Measurements from ENCODE around the gene NCKAP5. TPM values are rescaled to one million over a fixed set of nuclear protein-coding genes. Genes with fewer than 3 reads are reported as not detected.

NCKAP5 gene
- total and polyA plus RNA-seq, 2 donors: 1.9 to 2.0 TPM

DNA sequence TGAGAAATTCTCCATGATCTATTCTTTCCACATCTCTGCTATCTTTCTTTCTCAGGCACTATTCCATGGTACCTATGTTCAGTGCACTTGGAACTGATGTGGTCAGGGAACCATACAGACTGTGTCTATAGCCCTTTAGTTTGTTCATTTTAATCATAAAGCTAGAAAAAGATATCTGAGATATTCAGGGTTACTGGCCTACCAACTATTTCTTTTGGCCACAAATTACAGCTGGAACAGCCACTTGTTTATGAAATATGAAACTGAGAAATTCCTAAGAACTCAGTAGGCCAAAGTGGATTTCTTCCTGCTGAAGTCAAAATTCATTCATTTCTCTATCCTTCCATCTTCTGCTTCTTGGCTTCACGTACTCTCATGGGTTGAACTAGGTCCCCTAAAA, 875.4 kb downstream of the NCKAP5 start:
- no peak for DNase-seq (ENCODE audit: low read depth in 6 of 9, low spot score in 9 of 9)
- Histone ChIP-seq H3K27ac (ENCODE audit: low read depth in 1 of 2, low read length in 1 of 2) (no peak overlapping the region), H3K36me3 (ENCODE audit: control insufficient read depth in 2 of 2, insufficient read depth in 2 of 2, low read length in 1 of 2) (no peaks in the 10 kb centered on the region), H3K27me3 (ENCODE audit: control insufficient read depth in 2 of 2, insufficient read depth in 1 of 2, low read length in 1 of 2) (no peaks in the 10 kb centered on the region), H3K4me1 (ENCODE audit: control insufficient read depth in 2 of 2, insufficient read depth in 2 of 2, low read length in 2 of 2) (no peaks in the 10 kb centered on the region), H3K9me3 (ENCODE audit: control insufficient read depth in 2 of 2, insufficient read depth in 1 of 2, low read length in 1 of 2) (no peaks in the 10 kb centered on the region), H3K4me3 (ENCODE audit: low read length in 2 of 2) (no peak overlapping the region)
- WGBS: 99% methylated on average over 1 of the region's 1 CpG

DNA sequence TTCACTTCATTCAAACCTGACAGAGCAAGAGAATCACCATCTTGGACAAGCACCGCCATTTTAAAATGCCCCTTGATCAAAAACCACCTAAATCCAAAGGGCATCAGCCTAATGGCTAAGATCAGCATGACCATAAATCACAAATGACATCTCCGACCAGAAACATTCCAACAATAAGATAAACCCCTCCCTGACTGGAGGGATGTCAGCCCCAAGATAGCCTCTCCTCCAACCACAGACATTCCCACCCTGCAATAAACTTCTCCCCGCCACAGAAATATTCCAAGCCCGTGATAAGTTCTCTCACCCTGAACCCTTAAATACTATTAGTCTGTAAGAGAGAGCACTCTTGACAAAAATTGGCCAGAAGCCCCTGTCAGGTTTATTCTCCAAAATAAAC, 876.7 kb downstream of the NCKAP5 start:
- 94% methylated on average over 4 of the region's 4 CpGs for WGBS
- no peak overlapping the region for H3K4me3 ChIP-seq (ENCODE audit: low read length in 2 of 2)
- DNase-seq (ENCODE audit: low read depth in 6 of 9, low spot score in 9 of 9): no peak
- no peaks in the 10 kb centered on the region for H3K36me3 ChIP-seq (ENCODE audit: control insufficient read depth in 2 of 2, insufficient read depth in 2 of 2, low read length in 1 of 2)
- no peak overlapping the region for H3K27ac ChIP-seq (ENCODE audit: low read depth in 1 of 2, low read length in 1 of 2)
- H3K9me3 ChIP-seq (ENCODE audit: control insufficient read depth in 2 of 2, insufficient read depth in 1 of 2, low read length in 1 of 2): no peaks in the 10 kb centered on the region
- no peaks in the 10 kb centered on the region for H3K4me1 ChIP-seq (ENCODE audit: control insufficient read depth in 2 of 2, insufficient read depth in 2 of 2, low read length in 2 of 2)
- H3K27me3 ChIP-seq (ENCODE audit: control insufficient read depth in 2 of 2, insufficient read depth in 1 of 2, low read length in 1 of 2): no peaks in the 10 kb centered on the region

DNA sequence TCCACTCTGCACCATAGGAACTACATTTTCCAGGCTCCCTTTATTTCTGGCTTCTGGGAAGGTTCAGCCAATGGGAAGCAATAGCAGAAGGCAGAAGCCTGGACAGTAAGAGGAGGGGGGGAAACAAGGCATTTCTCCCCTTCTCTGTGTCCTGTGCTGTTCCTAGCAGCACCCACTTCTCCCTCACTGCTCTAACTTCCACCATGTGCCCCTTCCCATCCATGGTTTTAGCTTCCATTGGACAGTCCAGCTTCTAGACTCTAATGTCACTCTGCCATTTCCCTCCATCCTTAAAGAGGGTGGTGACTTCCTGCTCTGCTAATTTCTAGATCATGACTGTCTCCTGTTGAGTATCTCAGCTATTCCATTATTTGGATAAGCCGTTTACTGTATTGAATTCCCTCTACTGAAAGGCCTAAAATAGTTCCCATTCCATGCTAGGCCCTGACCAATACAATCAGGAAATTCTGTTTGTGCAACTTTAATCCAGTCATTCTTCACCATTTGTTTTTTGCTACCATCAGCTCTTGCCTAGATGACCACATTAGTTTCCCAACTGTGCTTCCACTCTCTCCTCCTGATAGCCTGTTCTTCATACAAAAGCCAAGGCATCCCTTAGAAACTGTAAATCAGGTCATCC, 877.5 kb downstream of the NCKAP5 start:
- 84% methylated on average over 1 of the region's 1 CpG for WGBS
- H3K27me3 ChIP-seq (ENCODE audit: control insufficient read depth in 2 of 2, insufficient read depth in 1 of 2, low read length in 1 of 2): no peaks in the 10 kb centered on the region
- no peak for DNase-seq (ENCODE audit: low read depth in 6 of 9, low spot score in 9 of 9)
- H3K36me3 ChIP-seq (ENCODE audit: control insufficient read depth in 2 of 2, insufficient read depth in 2 of 2, low read length in 1 of 2): no peaks in the 10 kb centered on the region
- no peak overlapping the region for H3K4me3 ChIP-seq (ENCODE audit: low read length in 2 of 2)
- H3K27ac ChIP-seq (ENCODE audit: low read depth in 1 of 2, low read length in 1 of 2): no peak overlapping the region
- no peaks in the 10 kb centered on the region for H3K4me1 ChIP-seq (ENCODE audit: control insufficient read depth in 2 of 2, insufficient read depth in 2 of 2, low read length in 2 of 2)
- H3K9me3 ChIP-seq (ENCODE audit: control insufficient read depth in 2 of 2, insufficient read depth in 1 of 2, low read length in 1 of 2): no peaks in the 10 kb centered on the region

DNA sequence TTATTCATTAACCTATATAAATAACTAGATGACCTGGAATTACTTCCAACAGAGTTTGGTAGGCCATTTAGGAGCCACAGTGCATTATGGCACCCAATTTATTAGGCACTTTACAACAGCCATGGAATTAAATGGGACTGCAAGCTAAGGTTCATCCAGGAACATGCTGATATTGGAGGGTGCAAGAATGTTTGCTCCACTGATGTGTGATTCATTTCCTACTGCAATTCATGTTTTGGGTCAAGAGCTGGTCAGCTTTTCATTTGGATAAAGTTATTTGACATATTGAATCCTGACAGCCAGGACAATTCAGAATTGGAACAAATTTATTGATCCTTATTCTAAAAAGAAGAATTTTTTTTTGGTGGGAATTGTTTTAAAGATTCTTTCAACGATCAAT, 886.5 kb downstream of the NCKAP5 start:
- 96% methylated on average over 1 of the region's 1 CpG for WGBS
- no peak for DNase-seq (ENCODE audit: low read depth in 6 of 9, low spot score in 9 of 9)

DNA sequence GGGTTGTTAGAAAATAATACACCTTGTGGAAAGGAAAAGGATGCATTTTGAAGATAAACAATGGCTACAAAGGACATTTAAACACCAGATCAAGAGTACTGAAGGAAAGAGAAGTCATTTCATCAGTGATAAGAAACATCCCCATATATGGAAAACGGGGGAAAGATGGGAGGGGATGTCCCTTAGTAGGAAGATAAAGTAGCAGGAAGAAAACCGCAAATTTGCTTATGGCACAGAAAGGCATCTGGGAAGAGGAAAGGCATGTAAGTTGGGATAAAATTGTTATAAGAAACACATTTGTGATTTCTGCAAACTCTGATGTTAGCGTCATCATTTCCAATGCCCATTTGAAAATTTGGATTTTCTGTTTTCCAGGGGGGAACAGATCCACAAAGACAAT, 887.7 kb downstream of the NCKAP5 start:
- no peak for DNase-seq (ENCODE audit: low read depth in 6 of 9, low spot score in 9 of 9)
- 76% methylated on average over 3 of the region's 3 CpGs for WGBS

More for the DNA sequence above, 886.5 kb downstream of the NCKAP5 start:
- no peaks in the 10 kb centered on the region for H3K27me3 ChIP-seq (ENCODE audit: control insufficient read depth in 2 of 2, insufficient read depth in 1 of 2, low read length in 1 of 2)
- H3K36me3 ChIP-seq (ENCODE audit: control insufficient read depth in 2 of 2, insufficient read depth in 2 of 2, low read length in 1 of 2): no peaks in the 10 kb centered on the region
- H3K27ac ChIP-seq (ENCODE audit: low read depth in 1 of 2, low read length in 1 of 2): no peak overlapping the region
- H3K4me1 ChIP-seq (ENCODE audit: control insufficient read depth in 2 of 2, insufficient read depth in 2 of 2, low read length in 2 of 2): no peaks in the 10 kb centered on the region
- no peak overlapping the region for H3K4me3 ChIP-seq (ENCODE audit: low read length in 2 of 2)
- no peaks in the 10 kb centered on the region for H3K9me3 ChIP-seq (ENCODE audit: control insufficient read depth in 2 of 2, insufficient read depth in 1 of 2, low read length in 1 of 2)

DNA sequence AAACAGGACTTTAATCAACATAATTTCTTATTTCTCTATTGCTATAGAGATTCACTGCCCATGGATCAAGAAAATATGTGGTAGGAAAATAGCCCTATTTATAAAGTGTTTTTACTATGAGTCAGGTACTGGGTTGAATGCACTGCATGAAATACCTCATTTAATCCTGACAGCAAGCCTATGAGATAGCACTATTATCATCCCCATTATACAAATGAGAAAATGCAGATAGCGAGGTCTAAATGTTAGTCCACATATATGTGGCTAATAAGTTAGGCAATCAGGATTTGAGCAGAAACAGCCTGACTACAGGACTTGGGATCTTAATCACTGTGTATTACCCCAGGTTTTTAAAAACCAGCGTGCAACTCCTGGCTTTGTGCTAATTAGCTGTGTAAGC, 889.8 kb downstream of the NCKAP5 start:
- no peak for DNase-seq (ENCODE audit: low read depth in 6 of 9, low spot score in 9 of 9)
- H3K36me3 ChIP-seq (ENCODE audit: control insufficient read depth in 2 of 2, insufficient read depth in 2 of 2, low read length in 1 of 2): no peaks in the 10 kb centered on the region
- no peaks in the 10 kb centered on the region for H3K27me3 ChIP-seq (ENCODE audit: control insufficient read depth in 2 of 2, insufficient read depth in 1 of 2, low read length in 1 of 2)
- no peaks in the 10 kb centered on the region for H3K4me1 ChIP-seq (ENCODE audit: control insufficient read depth in 2 of 2, insufficient read depth in 2 of 2, low read length in 2 of 2)
- no peak overlapping the region for H3K4me3 ChIP-seq (ENCODE audit: low read length in 2 of 2)
- no peaks in the 10 kb centered on the region for H3K9me3 ChIP-seq (ENCODE audit: control insufficient read depth in 2 of 2, insufficient read depth in 1 of 2, low read length in 1 of 2)
- H3K27ac ChIP-seq (ENCODE audit: low read depth in 1 of 2, low read length in 1 of 2): no peak overlapping the region
- 95% methylated on average over 2 of the region's 2 CpGs for WGBS

More for the DNA sequence above, 887.7 kb downstream of the NCKAP5 start:
- Histone ChIP-seq H3K27me3 (ENCODE audit: control insufficient read depth in 2 of 2, insufficient read depth in 1 of 2, low read length in 1 of 2) (no peaks in the 10 kb centered on the region), H3K36me3 (ENCODE audit: control insufficient read depth in 2 of 2, insufficient read depth in 2 of 2, low read length in 1 of 2) (no peaks in the 10 kb centered on the region), H3K27ac (ENCODE audit: low read depth in 1 of 2, low read length in 1 of 2) (no peak overlapping the region), H3K4me3 (ENCODE audit: low read length in 2 of 2) (no peak overlapping the region), H3K9me3 (ENCODE audit: control insufficient read depth in 2 of 2, insufficient read depth in 1 of 2, low read length in 1 of 2) (no peaks in the 10 kb centered on the region), H3K4me1 (ENCODE audit: control insufficient read depth in 2 of 2, insufficient read depth in 2 of 2, low read length in 2 of 2) (no peaks in the 10 kb centered on the region)

DNA sequence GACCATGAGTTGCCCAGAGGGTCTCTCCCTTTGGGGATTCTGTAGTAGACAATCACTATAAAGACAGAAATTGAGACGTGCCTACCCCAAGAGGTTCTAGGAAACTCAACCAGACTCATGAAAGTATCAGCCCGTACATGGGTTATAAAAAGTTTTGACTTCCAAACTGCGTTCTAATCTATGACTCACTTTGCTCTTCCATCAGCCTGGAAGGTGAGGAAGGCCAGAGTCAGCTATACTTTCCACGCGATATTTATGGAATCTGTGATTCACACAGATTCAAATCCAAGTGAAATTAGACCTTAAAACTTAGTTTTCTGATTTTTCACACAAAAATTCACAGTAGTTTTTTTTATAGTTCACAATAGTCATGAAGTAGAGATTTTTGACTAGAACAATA, 890.6 kb downstream of the NCKAP5 start:
- H3K9me3 ChIP-seq (ENCODE audit: control insufficient read depth in 2 of 2, insufficient read depth in 1 of 2, low read length in 1 of 2): no peaks in the 10 kb centered on the region
- 94% methylated on average over 5 of the region's 5 CpGs for WGBS
- no peak for DNase-seq (ENCODE audit: low read depth in 6 of 9, low spot score in 9 of 9)

DNA sequence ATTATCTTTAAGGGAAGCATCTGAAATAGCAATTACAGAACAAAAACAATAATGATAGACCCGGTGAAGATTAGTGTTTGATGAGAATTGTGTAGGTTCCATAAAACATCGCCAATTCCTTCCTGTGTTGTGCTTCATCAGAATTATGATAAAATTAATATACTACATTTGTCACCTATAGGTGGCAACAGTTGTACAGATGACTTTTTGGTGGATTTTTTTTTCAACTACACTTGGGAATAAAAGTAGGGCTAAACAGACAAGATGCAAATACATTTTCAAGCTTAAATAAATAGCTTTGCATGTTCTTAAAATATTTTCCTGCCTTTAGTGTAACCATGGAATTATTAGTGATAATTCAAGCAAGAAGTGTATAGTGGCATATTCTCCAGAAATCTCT, 891.3 kb downstream of the NCKAP5 start:
- H3K4me1 ChIP-seq (ENCODE audit: control insufficient read depth in 2 of 2, insufficient read depth in 2 of 2, low read length in 2 of 2): no peaks in the 10 kb centered on the region
- H3K27me3 ChIP-seq (ENCODE audit: control insufficient read depth in 2 of 2, insufficient read depth in 1 of 2, low read length in 1 of 2): peaks cover 4 to 5% of the 10 kb centered on the region in 2 donors
- H3K4me3 ChIP-seq (ENCODE audit: low read length in 2 of 2): no peak overlapping the region
- DNase-seq (ENCODE audit: low read depth in 6 of 9, low spot score in 9 of 9): no peak
- H3K9me3 ChIP-seq (ENCODE audit: control insufficient read depth in 2 of 2, insufficient read depth in 1 of 2, low read length in 1 of 2): no peaks in the 10 kb centered on the region
- WGBS: 80% methylated on average over 2 of the region's 2 CpGs
- no peak overlapping the region for H3K27ac ChIP-seq (ENCODE audit: low read depth in 1 of 2, low read length in 1 of 2)
- H3K36me3 ChIP-seq (ENCODE audit: control insufficient read depth in 2 of 2, insufficient read depth in 2 of 2, low read length in 1 of 2): no peaks in the 10 kb centered on the region

More for the DNA sequence above, 890.6 kb downstream of the NCKAP5 start:
- Histone ChIP-seq H3K4me1 (ENCODE audit: control insufficient read depth in 2 of 2, insufficient read depth in 2 of 2, low read length in 2 of 2) (no peaks in the 10 kb centered on the region), H3K4me3 (ENCODE audit: low read length in 2 of 2) (no peak overlapping the region), H3K36me3 (ENCODE audit: control insufficient read depth in 2 of 2, insufficient read depth in 2 of 2, low read length in 1 of 2) (no peaks in the 10 kb centered on the region), H3K27me3 (ENCODE audit: control insufficient read depth in 2 of 2, insufficient read depth in 1 of 2, low read length in 1 of 2) (peaks cover 0 to 2% of the 10 kb centered on the region in 2 donors), H3K27ac (ENCODE audit: low read depth in 1 of 2, low read length in 1 of 2) (no peak overlapping the region)

DNA sequence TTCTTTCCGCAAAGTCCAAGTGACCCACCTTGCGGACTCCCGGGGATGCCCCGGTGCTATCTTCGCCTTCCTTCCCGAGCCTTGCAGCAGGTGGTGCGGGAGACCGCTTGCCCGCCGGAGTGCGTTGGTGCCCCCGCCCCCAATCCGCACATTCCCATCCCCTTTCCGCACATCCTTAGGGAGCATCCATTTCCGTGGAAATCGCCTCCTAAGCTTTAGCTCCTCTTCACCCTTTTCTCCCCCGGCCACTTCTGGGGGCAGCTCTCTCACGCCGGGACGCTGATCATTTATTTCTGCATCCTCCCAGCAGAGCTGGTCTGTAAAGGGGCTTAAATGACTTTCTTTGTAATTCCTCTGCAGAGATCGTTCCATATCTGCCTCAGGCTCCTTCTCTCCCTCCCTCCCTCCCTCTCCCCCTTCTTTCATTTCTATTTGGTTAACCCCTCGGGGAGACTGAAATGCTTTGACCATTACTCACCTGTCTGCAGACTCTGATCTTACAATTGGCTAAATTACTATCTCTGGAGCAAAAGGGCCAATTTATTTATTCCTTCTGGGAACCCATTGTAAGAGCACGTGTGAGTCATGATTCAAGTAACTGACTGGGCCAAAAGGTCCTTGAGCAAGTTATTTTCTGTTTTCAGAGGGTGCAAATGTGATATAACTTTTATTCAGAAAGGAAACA, 897.0 kb downstream of the NCKAP5 start:
- no peaks in the 10 kb centered on the region for H3K9me3 ChIP-seq (ENCODE audit: control insufficient read depth in 2 of 2, insufficient read depth in 1 of 2, low read length in 1 of 2)
- H3K27ac ChIP-seq (ENCODE audit: low read depth in 1 of 2, low read length in 1 of 2): no peak overlapping the region
- no peak overlapping the region for H3K4me3 ChIP-seq (ENCODE audit: low read length in 2 of 2)
- peaks cover 37 to 54% of the 10 kb centered on the region in 2 donors for H3K27me3 ChIP-seq (ENCODE audit: control insufficient read depth in 2 of 2, insufficient read depth in 1 of 2, low read length in 1 of 2)
- DNase-seq (ENCODE audit: low read depth in 6 of 9, low spot score in 9 of 9): no peak
- 17% methylated on average over 23 of the region's 23 CpGs for WGBS
- H3K4me1 ChIP-seq (ENCODE audit: control insufficient read depth in 2 of 2, insufficient read depth in 2 of 2, low read length in 2 of 2): no peaks in the 10 kb centered on the region
- no peaks in the 10 kb centered on the region for H3K36me3 ChIP-seq (ENCODE audit: control insufficient read depth in 2 of 2, insufficient read depth in 2 of 2, low read length in 1 of 2)

Data from thymus (tissue), 11 donors.